Neural crest cell (in vitro differentiated cells): ENCODE results near the gene LLCFC1. TPM values are rescaled to one million over a fixed set of nuclear protein-coding genes. Genes with fewer than 3 reads are reported as not detected.

ENCODE experiments used
- DNase-seq: peaks from one replicate; pipeline ENCODE4 v3.0.0; 2021; ENCODE audit warnings: low read depth, mixed read lengths, low spot score
- H3K27ac Mint-ChIP-seq: one replicate; pipeline ENCODE4 v1.8.0; 2021; ENCODE audit warnings: mild to moderate bottlenecking, mixed read lengths; ENCODE audit not compliant: unreplicated experiment
- H3K27me3 Mint-ChIP-seq: 2 replicates; pipeline ENCODE4 v1.8.0; 2021; ENCODE audit warnings: low read depth, mild to moderate bottlenecking, mixed read lengths
- H3K36me3 Mint-ChIP-seq: 2 replicates; pipeline ENCODE4 v1.8.0; 2021; ENCODE audit warnings: low read depth, mild to moderate bottlenecking, mixed read lengths
- H3K4me1 Mint-ChIP-seq: 2 replicates; pipeline ENCODE4 v1.8.0; 2021; ENCODE audit warnings: mixed read lengths
- H3K4me3 Mint-ChIP-seq: one replicate; pipeline ENCODE4 v1.8.0; 2021; ENCODE audit warnings: mild to moderate bottlenecking, mixed read lengths
- H3K9me3 Mint-ChIP-seq: 2 replicates; pipeline ENCODE4 v1.8.0; 2021; ENCODE audit warnings: mixed read lengths
- total RNA-seq: library from RNA; stranded (reverse); gene quantifications from 2 replicates; pipeline ENCODE4 v1.2.1, GENCODE V29; 2021
- TF ChIP-seq, protein P1 (sequence below): fragments of 200-600 bp; sonication (generic); conservative IDR thresholded peaks from 2 replicates; pipeline ENCODE4 v1.5.0; 2021; ENCODE audit warnings: antibody characterized with exemption, mild to moderate bottlenecking

The LLCFC1 gene
- total RNA-seq, 1 donor from 2014 or later: not detected

DNA sequence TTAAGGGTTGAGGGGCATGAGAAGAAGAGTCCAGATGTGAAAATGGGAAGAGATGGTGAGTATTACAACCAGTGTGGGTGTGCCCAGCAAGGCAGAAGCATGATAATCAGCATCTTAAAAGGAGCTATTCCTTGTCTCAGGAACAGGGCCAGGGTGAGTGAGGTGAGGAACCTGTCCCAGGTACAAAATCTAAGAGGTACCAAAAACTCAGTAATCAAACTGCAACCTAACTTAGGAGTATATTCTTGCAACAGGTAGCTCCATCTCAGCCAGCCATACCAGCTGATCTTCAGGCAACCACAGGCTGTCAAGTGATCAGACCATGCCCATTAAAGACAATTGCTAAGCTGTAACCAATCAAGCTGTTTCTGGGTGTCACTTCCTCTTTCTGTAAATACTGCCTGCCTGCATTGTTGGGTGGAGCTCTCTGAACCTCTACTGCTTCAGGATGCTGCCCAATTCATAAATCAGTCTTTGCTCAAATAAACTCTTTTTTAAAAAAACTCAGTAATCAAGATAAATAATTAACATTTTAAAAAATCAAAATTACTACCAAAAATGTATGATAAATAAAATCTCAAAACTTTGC is 15.5 kb downstream of the LLCFC1 start:
- H3K9me3 Mint-ChIP-seq: peaks cover 24% of the 10 kb centered on the region
- H3K27ac Mint-ChIP-seq: no peak overlapping the region
- DNase-seq: no peak
- TF ChIP-seq, protein P1, sequence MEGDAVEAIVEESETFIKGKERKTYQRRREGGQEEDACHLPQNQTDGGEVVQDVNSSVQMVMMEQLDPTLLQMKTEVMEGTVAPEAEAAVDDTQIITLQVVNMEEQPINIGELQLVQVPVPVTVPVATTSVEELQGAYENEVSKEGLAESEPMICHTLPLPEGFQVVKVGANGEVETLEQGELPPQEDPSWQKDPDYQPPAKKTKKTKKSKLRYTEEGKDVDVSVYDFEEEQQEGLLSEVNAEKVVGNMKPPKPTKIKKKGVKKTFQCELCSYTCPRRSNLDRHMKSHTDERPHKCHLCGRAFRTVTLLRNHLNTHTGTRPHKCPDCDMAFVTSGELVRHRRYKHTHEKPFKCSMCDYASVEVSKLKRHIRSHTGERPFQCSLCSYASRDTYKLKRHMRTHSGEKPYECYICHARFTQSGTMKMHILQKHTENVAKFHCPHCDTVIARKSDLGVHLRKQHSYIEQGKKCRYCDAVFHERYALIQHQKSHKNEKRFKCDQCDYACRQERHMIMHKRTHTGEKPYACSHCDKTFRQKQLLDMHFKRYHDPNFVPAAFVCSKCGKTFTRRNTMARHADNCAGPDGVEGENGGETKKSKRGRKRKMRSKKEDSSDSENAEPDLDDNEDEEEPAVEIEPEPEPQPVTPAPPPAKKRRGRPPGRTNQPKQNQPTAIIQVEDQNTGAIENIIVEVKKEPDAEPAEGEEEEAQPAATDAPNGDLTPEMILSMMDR: no peak
- H3K36me3 Mint-ChIP-seq: peaks cover 12% of the 10 kb centered on the region
- no peaks in the 10 kb centered on the region for H3K4me1 Mint-ChIP-seq
- no peak overlapping the region for H3K4me3 Mint-ChIP-seq
- peaks cover 26% of the 10 kb centered on the region for H3K27me3 Mint-ChIP-seq

DNA sequence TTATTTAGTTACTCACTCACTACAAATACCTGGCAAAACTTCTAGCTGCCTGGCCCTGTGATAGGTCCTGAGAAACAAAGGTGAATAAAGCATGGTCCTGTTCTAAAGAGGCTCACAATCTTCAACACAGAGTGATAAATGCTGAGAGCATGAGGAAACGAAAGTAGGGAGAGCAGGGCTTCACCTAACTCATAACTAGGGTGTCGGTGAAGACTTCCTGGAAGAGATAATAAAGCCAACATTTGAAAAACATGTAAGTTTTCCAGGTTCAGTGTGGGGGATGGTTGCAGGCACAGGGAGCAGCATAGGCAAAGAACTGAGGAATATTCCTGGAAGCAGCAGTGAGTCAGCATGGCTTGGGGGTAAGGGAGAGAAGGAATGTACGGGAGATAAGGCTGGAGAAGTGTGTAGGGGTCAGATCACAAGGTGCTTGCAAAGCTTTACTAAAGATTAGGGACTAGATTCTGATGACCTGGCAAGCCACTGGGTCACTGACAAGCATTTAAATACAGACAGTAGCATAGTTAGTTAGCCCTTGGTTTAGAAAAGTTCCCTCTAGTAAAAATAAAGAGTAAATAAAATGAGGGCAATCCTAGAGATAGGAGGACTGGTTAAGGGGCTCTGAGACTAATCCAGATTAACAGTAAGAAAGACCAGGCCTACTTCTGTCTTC is 17.8 kb downstream of the LLCFC1 start:
- H3K36me3 Mint-ChIP-seq: peaks cover 12% of the 10 kb centered on the region
- no peak overlapping the region for H3K27ac Mint-ChIP-seq
- H3K4me1 Mint-ChIP-seq: no peaks in the 10 kb centered on the region
- TF ChIP-seq, protein P1: no peak
- peaks cover 26% of the 10 kb centered on the region for H3K27me3 Mint-ChIP-seq
- peaks cover 24% of the 10 kb centered on the region for H3K9me3 Mint-ChIP-seq
- H3K4me3 Mint-ChIP-seq: no peak overlapping the region
- no peak for DNase-seq

DNA sequence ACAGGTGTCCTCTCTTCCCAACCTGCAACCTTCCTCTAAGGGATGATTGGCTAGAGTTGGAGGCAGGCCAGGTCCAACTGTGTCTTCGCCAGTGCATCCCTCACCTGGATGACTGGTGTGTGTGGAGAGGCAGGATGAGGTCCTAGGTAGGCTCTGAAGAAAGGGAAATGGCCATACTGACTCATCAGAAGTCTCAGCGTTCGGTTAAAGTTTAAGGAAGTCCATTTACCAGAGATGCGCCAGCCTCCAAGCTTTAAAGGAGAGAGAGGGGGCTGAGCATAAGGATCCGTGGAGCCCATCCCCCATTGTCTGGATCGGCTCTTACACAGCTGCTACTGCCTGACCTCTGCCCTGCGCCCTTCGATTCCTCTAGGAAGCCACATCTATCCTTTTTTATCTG is 18.4 kb downstream of the LLCFC1 start:
- TF ChIP-seq, protein P1: no peak
- Mint-ChIP-seq H3K27me3 (peaks cover 26% of the 10 kb centered on the region), H3K9me3 (peaks cover 24% of the 10 kb centered on the region), H3K4me1 (no peaks in the 10 kb centered on the region), H3K4me3 (no peak overlapping the region), H3K36me3 (peaks cover 12% of the 10 kb centered on the region), H3K27ac (no peak overlapping the region)
- no peak for DNase-seq

DNA sequence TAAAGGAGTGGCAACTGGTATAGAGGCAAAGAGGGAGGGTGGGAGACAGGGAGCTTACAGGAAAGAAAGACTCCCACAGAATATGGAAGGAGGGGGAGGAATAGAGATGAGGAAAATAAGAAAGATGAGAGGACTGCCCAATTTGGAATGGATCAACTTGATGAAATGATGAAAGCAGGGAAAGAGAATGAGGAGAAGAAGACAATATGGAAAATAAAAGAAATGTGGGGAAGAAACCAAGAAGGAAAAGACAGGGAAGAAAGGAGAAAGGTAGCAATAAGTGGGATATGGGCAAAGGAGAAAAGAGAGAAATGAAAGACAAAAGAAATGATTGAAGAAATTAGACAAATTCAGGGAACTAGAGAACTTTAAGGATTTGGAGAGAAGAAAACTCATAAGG is 19.9 kb downstream of the LLCFC1 start:
- Mint-ChIP-seq H3K4me1 (peaks cover 5% of the 10 kb centered on the region), H3K27ac (no peak overlapping the region), H3K9me3 (peaks cover 17% of the 10 kb centered on the region), H3K36me3 (peaks cover 7% of the 10 kb centered on the region), H3K27me3 (peaks cover 28% of the 10 kb centered on the region), H3K4me3 (no peak overlapping the region)
- DNase-seq: no peak
- TF ChIP-seq, protein P1: no peak

DNA sequence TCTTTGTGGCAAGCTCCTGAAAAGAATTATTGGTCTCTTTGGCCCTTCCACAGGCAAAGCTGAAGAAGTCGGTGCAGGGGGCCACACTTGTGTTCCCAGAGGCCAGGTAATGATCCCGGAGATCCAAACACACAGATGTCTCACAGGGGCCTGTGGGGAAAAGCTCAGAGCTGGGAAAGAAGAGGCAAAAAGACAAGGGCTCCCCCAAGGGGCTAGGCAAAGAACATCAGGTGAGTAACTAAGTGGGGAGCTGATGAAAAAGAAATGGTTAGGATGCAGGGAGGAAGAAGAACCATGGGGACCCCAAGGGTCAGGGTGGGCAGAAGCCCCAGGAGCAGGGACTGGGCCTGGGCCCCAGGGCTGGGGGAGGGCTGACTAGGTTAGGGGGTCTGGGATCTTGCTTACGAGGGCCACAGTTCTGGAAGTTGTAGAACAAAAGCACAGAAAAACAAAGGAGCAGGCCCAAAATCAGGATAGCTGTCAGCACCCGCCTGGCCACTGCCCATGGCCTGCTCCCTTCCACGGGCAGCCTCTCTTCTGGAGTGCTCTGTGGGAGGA is 21.8 kb downstream of the LLCFC1 start:
- Mint-ChIP-seq H3K27ac (peak overlapping the region; percentile 71), H3K27me3 (peaks cover 25% of the 10 kb centered on the region), H3K4me3 (no peak overlapping the region), H3K4me1 (peaks cover 5% of the 10 kb centered on the region), H3K9me3 (peaks cover 8% of the 10 kb centered on the region), H3K36me3 (peaks cover 2% of the 10 kb centered on the region)
- TF ChIP-seq, protein P1: no peak
- no peak for DNase-seq
